Measurements from ENCODE around the gene DPEP2NB.
A peak's percentile ranks its signal among the peaks of the same experiment; 100 is the strongest.
"Not testable (repeated sequence)": the region's sequence is repeated elsewhere in the genome, so short reads cannot be mapped to it uniquely, and the experiment has no call there.

The DPEP2NB gene

DNA sequence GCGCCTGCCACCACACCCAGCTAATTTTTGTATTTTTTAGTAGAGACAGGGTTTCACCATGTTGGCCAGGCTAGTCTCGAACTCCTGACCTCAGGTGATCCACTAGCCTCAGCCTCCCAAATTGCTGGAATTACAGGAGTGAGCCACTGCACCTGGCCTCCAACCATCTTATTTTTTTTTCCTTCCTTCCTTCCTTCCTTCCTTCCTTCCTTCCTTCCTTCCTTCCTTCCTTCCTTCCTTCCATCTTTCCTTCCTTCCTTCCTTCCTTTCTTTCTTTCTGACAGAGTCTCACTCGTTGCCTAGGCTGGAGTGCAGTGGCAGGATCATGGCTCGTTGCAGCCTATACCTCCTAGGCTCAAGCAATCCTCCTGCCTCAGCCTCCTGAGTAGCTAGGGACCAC lies 5.8 kb downstream of the DPEP2NB start:
- not testable (repeated sequence) for DNase-seq

DNA sequence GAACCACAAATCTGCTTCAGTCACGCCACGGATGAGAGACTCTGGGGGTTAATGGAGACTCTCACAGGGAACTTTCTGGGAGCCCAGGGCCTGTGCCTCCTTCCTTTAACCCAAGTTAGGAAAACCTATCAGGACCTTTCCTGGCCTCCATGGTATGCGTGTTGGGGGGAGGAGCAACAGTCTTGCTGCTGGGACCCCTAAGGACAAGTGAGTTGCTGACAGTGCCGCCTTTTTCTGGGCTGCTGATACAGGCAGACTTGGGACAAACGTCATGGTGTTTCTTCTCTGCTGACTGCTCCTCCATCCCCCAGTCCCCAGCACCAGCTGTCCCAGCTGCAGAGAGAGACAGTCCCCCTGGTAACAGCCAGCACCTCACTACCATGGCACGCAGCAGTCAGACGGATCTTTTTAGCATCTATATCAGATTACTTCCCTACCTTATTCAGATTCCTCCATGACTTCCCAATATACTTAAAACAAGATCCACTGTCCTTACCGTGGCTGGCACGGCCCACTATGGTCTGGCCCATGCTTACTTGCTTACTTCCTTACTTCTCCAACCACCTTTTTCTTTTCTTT lies 6.5 kb downstream of the DPEP2NB start:
- DNase-seq, result no peak

- no peak for DNase-seq
Measured at GRCh38 chr16:68005786-68006286, 9.9 kb downstream of the DPEP2NB start.

DNA sequence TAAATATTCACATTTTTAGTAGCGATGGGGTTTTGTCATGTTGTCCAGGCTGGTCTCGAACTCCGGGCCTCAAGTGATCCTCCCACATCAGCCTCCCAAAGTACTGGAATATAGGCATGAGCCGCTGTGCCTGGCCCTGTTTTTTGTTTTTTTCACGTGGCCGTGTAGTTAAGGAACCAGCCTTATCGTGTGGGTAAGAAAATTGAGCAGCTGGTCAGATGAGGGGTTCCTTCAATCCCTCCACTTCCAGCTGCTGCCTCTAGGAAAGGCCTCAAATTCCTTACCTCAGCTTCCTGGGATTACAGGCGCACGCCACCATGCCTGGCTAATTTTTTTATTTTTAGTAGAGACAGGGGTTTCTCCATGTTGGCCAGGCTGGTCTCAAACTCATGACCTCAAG lies 10.5 kb downstream of the DPEP2NB start:
- no peak for DNase-seq

GRCh38 chr16:68003031-68003430 lies 12.7 kb downstream of the DPEP2NB start:
- no peak for DNase-seq

DNA sequence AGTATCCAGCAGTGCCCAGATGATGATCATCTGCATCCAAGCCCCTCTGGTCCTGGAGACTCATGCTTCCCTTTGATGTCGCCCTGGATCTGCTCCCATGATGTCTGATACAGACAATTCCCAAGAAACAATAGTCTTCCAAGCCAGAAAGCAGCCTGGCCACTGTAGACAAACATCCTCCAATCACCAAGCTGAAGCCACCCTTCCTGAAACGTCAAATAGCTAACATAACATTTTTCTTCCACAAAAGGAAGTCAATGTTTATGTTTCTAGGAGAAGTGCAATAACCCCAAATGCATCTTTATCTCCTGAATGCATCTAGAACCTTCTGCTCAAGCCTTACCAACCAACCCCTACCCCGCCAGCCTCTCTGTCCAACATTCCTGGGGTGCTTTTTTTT lies 15.3 kb downstream of the DPEP2NB start:
- no peak for DNase-seq

DNA sequence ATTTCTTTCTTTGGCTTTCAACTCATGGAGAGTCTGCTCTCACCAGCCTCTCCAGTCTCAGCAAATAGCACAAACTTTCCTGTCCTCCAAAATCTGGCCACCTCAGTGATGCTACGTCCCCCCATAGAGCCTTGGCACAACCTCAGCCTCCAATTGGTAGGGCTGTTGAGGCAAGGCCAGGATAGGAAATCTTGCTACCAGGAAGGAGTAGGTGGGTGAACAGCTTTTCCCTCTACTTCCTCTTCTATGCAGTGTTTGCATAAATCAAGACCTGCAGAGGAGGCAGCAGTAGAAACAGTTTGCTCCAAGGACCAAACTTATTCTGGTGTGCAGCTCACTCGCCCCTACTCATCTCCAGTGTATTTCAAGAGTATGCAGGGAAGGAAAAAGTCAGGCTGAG lies 15.7 kb downstream of the DPEP2NB start:
- no peak for DNase-seq

DNA sequence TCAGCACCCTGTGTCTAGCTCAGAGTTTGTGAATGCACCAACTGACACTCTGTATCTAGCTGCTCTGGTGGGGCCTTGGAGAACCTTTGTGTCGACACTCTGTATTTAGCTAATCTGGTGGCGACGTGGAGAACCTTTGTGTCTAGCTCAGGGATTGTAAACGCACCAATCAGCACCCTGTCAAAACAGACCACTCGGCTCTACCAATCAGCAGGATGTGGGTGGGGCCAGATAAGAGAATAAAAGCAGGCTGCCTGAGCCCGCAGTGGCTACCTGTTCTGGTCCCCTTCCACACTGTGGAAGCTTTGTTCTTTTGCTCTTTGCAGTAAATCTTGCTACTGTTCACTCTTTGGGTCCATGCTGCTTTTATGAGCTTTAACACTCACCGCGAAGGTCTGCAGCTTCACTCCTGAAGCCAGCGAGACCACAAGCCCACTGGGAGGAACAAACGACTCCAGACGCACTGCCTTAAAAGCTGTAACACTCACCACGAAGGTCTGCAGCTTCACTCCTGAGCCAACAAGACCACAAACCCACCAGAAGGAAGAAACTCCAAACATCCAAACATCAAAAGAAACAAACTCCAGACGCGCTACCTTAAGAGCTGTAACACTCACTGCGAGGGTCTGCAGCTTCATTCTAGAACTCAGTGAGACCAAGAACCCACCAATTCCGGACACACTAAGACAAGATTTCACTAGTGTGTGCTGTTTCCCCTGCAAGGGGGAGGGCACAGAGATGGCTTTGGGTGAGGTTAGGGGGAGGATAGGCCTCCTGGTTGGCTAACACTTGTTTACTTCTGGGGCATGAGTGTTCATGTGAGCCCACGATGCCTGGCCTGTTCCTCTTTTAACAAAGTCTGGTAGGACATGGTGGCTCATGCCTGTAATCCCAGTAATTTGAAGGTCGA lies 16.7 kb downstream of the DPEP2NB start, which contains the start of gene DPEP2:
Gene DPEP2 (minus strand): TSS at position 706 of the 910 bp plus-strand sequence. CDS start 6,272 bp downstream, outside the sequence.
- DNase-seq, result peak; percentile 41

DNA sequence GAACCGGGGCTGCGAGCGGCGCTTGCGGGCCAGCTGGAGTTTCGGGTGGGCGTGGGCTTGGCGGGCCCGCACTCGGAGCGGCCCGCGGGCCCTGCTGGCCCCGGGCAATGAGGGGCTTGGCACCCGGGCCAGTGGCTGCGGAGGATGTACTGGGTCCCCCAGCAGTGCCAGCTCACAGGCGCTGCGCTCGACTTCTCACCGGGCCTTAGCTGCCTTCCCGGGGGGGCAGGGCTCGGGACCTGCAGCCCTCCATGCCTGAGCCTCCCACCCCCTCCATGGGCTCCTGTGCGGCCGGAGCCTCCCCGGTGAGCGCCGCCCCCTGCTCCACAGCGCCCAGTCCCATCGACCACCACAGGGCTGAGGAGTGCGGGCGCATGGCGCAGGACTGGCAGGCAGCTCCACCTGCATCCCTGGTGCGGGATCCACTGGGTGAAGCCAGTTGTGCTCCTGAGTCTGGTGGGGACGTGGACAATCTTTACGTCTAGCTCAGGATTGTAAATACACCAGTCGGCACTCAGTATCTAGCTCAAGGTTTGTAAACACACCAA lies 17.4 kb downstream of the DPEP2NB start:
- DNase-seq, result not testable (repeated sequence)

GRCh38 chr16:67996666-67997065 lies 19.0 kb downstream of the DPEP2NB start:
- no peak for DNase-seq

DNA sequence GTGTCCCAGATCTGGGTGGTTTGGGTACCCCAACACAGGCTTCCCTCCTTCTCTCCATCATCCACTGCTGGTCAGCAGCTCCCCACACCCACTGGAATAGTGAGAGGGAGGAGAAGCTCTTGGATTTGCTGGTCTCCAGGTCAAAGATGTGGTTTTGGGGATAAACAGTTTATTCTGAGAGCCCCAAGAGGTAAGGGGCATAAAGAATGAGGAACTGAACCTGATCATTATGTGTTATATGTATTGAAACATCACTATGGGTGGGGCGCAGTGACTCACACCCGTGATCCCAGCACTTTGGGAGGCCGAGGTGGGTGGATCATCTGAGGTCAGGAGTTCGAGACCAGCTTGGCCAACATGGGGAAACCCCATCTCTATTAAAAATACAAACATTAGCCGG lies 20.3 kb downstream of the DPEP2NB start:
- peak; percentile 51 for DNase-seq

DNA sequence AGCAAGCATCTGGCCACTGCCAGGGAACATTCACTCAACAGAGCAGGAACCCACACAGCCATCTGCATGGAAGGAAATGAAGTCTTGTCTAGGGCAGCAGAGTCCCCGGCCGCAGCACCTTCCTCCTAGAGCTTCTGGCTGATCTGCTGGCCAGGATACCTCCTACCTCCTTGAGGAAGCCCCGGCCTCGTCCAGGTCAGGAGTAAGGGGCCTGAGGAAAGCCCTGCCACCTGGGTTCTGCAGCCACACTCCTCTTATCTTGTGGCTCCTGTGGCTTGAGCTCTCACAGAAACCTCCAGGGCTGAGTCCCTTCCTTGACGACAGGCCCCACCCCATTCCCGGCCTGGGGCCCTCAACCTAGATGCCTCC lies 21.7 kb downstream of the DPEP2NB start:
- DNase-seq, result not testable (repeated sequence)

DNA sequence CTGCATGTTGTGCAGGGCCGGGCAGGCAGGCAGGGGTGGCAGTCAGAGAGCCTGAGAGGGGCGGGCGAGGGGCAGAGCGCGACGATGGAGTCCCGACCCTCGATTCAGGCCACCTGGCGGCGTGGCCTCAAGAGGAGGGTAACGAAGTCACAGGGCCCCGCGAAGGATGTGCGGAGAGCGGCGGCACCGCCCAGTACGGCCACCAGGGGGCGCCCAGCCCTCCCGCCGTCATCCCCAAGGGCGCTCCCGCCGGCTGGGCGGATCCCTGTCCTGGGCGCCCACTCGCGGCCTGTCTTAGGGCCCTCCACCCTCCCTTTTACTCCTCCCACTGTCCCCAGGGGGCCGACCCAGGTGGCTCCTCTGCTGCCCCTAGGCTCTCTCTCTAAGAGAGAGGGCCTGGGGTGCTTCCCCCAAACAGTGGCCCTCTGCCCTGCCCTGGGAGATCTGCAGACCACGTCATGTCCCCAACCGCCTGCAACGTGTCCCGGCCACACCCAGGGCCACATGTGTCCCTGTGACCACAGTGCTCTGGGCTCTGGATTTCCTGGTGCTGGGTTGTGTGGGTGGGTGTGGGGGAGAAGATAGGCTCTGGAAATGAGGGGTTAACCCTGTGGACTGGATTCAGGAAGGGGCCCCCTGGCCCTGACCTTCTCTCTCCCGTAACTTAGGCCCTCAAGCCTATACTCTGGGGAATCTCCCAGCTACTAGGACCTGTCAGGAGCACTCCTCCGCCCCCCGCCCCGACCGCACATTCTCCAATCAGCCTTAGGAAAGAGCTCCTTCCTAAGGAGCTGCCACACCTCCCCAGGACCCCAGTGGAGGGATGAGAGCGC lies 22.3 kb downstream of the DPEP2NB start:
- DNase-seq, result peak; percentile 91

DNA sequence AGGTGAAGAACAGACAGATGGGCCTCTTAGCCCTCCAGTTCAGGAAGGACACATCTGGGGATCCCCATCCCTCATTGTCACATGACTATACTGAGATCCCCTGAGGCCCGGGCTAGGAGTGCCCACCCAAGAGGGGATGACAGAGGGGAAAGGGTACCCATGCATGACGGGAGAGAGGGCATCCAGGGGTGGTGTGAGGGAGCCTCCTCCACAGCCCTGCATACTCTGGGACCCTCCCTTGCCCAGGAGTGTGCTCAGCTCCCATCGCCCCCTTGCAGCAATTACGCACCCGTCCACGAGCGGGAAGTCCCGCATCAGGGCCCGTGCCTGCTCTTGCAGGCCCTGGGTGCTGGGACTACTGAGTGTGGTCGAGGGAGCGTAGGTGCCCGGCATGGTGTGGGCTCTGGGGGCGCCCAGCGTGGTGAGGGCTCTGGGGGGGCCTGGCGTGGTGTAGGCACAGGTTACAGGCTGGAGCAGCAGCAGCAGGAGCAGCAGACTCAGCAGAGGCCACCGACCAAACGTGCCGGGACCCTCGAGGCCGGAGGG lies 23.0 kb downstream of the DPEP2NB start:
- DNase-seq, result no peak

DNA sequence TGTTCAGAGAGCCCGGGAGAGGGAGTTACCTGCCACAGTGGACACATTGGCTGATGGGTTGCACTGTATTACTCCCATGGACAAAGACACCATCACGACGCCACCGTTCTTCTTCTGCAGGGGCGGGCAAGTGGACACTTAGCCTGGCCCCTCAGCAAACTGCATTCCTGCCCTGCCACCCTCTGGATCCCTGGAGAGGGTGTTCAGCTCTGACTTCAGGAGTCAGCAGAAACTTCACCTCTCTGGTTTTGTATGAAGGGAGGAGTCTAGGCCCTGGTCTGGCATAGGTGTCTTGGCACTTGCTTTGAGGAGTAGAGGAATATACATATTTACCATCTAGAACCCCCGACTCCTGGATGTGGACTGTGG lies 25.7 kb downstream of the DPEP2NB start:
- no peak for DNase-seq

DNA sequence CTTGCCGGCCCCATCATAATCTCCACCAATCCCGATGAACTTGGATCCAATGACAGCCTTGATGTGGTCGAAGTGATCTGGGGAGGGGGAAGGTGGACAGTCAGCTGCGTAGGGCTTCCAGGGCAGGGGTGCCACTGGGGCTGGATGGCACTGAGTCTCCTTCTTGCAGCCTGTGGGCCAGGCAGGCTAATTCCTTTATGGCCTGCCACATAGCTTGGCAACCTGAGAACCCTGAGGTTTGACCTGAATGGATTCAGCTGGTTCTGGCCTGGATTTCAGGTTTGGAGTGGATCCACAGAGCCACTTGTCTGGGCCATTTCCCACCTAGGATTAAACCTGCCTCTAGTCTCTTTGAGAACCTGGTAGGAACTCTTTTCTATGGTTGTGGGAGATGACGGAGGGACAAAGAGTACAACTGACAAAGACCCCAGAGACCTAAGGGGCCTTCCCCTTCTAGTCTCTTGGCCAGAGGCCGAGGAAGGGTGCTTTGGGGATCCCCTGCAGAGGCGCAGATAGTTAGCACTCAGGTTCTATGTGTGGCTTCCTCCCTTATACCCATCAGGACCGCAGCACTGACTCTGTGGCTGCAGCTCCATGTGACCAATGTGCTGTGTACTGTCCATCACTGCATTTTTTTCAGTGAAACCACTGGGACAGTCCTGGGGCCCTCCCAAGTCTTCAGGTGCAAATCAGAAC lies 26.2 kb downstream of the DPEP2NB start:
- no peak for DNase-seq

DNA sequence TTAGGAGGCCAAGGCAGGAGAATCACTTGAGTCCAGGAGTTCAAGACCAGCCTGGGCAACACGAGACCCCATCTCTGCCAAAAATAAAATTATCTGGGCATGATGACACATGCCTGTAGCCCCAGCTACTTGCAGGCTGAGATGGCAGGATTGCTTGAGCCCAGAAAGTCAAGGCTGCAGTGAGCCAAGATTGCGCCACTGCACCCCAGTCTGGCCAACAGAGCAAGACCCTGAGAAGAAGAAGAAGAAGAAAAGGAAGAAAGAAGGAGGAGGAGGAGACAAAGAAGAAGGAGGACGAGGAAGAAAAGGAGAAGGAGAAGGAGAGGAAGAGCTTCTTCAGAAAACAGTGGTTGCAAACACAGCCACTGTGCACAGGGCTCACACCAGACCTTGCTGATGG lies 27.0 kb downstream of the DPEP2NB start:
- DNase-seq, result no peak

- no peak for DNase-seq
Measured at GRCh38 chr16:67987460-67988160, 28.1 kb downstream of the DPEP2NB start.

- no peak for DNase-seq
Measured at GRCh38 chr16:67986949-67987348, 28.8 kb downstream of the DPEP2NB start.

GRCh38 chr16:67982011-67982696 lies 33.6 kb downstream of the DPEP2NB start:
- DNase-seq, result no peak
